Stimulated activated CD4-positive, alpha-beta T cell treated with anti-CD3 and anti-CD28 coated beads, Interleukin-4, amount 100 ng/mL, for 1 hour (primary cell): ENCODE data around the gene PLEKHA4.
A peak's percentile ranks its signal among the peaks of the same experiment; 100 is the strongest.
"Not testable (repeated sequence)": the region's sequence is repeated elsewhere in the genome, so short reads cannot be mapped to it uniquely, and the experiment has no call there.

Experiments
- DNase-seq: peaks from one replicate; pipeline ENCODE4 v3.0.0-alpha.2; 2020

Gene PLEKHA4

GRCh38 chr19:48795055-48795684 lies 73.2 kb downstream of the PLEKHA4 start:
- DNase-seq, result peak; percentile 84

- no peak for DNase-seq
Measured at GRCh38 chr19:48794291-48794690, 74.1 kb downstream of the PLEKHA4 start.

GRCh38 chr19:48793271-48793670 lies 75.1 kb downstream of the PLEKHA4 start:
- DNase-seq, result no peak

GRCh38 chr19:48787331-48787730 lies 81.1 kb downstream of the PLEKHA4 start:
- not testable (repeated sequence) for DNase-seq
